Activated CD4-positive, alpha-beta T cell treated with anti-CD3 and anti-CD28 coated beads, Interleukin-2, amount 50 U/mL, for 4 hours (primary cell): Measurements from ENCODE around the gene ANKRD11.
"Not testable (repeated sequence)": the region's sequence is repeated elsewhere in the genome, so short reads cannot be mapped to it uniquely, and the experiment has no call there.

Experiments
- DNase-seq, 2 experiments: peaks; one replicate each; pipeline ENCODE4 v3.0.0-alpha.2; 2020

The ANKRD11 gene

GRCh38 chr16:89362540-89363223, 127.7 kb downstream of the ANKRD11 start:
- not testable (repeated sequence) for DNase-seq

GRCh38 chr16:89361751-89362539, 128.4 kb downstream of the ANKRD11 start:
- no peak for DNase-seq

GRCh38 chr16:89360760-89361435, 129.5 kb downstream of the ANKRD11 start:
- DNase-seq: peak; percentile 58 to 60

GRCh38 chr16:89359264-89360147, 130.9 kb downstream of the ANKRD11 start:
- DNase-seq: no peak

- DNase-seq: no peak
Measured at GRCh38 chr16:89358030-89359005, 132.0 kb downstream of the ANKRD11 start.

- peak; percentile 63 to 70 for DNase-seq
Measured at GRCh38 chr16:89357055-89357816, 133.1 kb downstream of the ANKRD11 start.

- no peak for DNase-seq
Measured at GRCh38 chr16:89355686-89356085, 134.7 kb downstream of the ANKRD11 start.

- no peak for DNase-seq
Measured at GRCh38 chr16:89355007-89355406, 135.4 kb downstream of the ANKRD11 start.

GRCh38 chr16:89354325-89354724, 136.0 kb downstream of the ANKRD11 start:
- DNase-seq: no peak

GRCh38 chr16:89352091-89352681, 138.2 kb downstream of the ANKRD11 start:
- DNase-seq: no peak

- no peak for DNase-seq
Measured at GRCh38 chr16:89351645-89352044, 138.7 kb downstream of the ANKRD11 start.

- DNase-seq: peak; percentile 39 to 57
Measured at GRCh38 chr16:89350701-89351380, 139.5 kb downstream of the ANKRD11 start.

GRCh38 chr16:89349947-89350633, 140.3 kb downstream of the ANKRD11 start:
- no peak for DNase-seq

GRCh38 chr16:89347807-89348206, 142.6 kb downstream of the ANKRD11 start:
- DNase-seq: no peak

GRCh38 chr16:89346869-89347268, 143.5 kb downstream of the ANKRD11 start:
- DNase-seq: no peak

- no peak for DNase-seq
Measured at GRCh38 chr16:89345642-89346150, 144.7 kb downstream of the ANKRD11 start.

GRCh38 chr16:89344846-89345611, 145.3 kb downstream of the ANKRD11 start:
- no peak for DNase-seq

GRCh38 chr16:89344458-89344834, 145.9 kb downstream of the ANKRD11 start:
- DNase-seq: no peak
